Fibroblast of lung (primary cell): ENCODE measurements around the gene SPECC1L. TPM values are rescaled to one million over a fixed set of nuclear protein-coding genes. Genes with fewer than 3 reads are reported as not detected.
"Not testable (repeated sequence)": the region's sequence is repeated elsewhere in the genome, so short reads cannot be mapped to it uniquely, and the experiment has no call there.

Experiments
- DNase-seq, 2 donors: peaks; one replicate each; pipeline versions ENCODE4 v3.0.0 to v3.0.0-alpha.2; 2010; ENCODE audit warnings: low read depth in 2 of 2
- H2AFZ ChIP-seq: 2 replicates; pipeline ENCODE4 v1.5.1; 2012; ENCODE audit warnings: low read length, control low read depth, inconsistent platforms
- H3K27ac ChIP-seq: 2 replicates; pipeline ENCODE4 v1.5.1; 2011; ENCODE audit warnings: low read length, control low read depth; ENCODE audit not compliant: insufficient read depth
- H3K27me3 ChIP-seq: 2 replicates; pipeline ENCODE4 v1.5.1; 2011; ENCODE audit warnings: mild to moderate bottlenecking, low read length; ENCODE audit not compliant: control insufficient read depth, insufficient read depth
- H3K36me3 ChIP-seq: 2 replicates; pipeline ENCODE4 v1.5.1; 2011; ENCODE audit warnings: low read length; ENCODE audit not compliant: control insufficient read depth, insufficient read depth
- H3K4me1 ChIP-seq: 2 replicates; pipeline ENCODE4 v1.5.1; 2011; ENCODE audit warnings: low read length; ENCODE audit not compliant: control insufficient read depth, insufficient read depth; ENCODE audit errors: extremely low read depth
- H3K4me2 ChIP-seq: 2 replicates; pipeline ENCODE4 v1.5.1; 2011; ENCODE audit warnings: low read length, control low read depth; ENCODE audit not compliant: insufficient read depth; ENCODE audit errors: extremely low read depth
- H3K4me3 ChIP-seq, 4 experiments: fragments of 200-600 bp in 1 of 4; sonication (generic) in 1 of 4; replicated peaks in 1 of 4; 2 replicates each; pipeline ENCODE4 v1.5.1; 2011 to 2016; ENCODE audit warnings: low read length in 4 of 4, low read depth in 3 of 4, mild to moderate bottlenecking in 3 of 4, control low read depth in 2 of 4, inconsistent platforms in 1 of 4, mixed read lengths in 1 of 4; ENCODE audit not compliant: insufficient read depth in 1 of 4; ENCODE audit errors: control extremely low read depth in 1 of 4
- H3K79me2 ChIP-seq: 2 replicates; pipeline ENCODE4 v1.5.1; 2012; ENCODE audit warnings: mild to moderate bottlenecking, low read length, inconsistent platforms; ENCODE audit not compliant: control insufficient read depth, insufficient read depth
- H3K9ac ChIP-seq: 2 replicates; pipeline ENCODE4 v1.5.1; 2011; ENCODE audit warnings: mild to moderate bottlenecking, low read length, control low read depth; ENCODE audit not compliant: insufficient read depth
- H3K9me3 ChIP-seq: 2 replicates; pipeline ENCODE4 v1.5.1; 2012; ENCODE audit warnings: low read depth, low read length; ENCODE audit not compliant: control insufficient read depth, insufficient read depth
- H4K20me1 ChIP-seq: 2 replicates; pipeline ENCODE4 v1.5.1; 2011; ENCODE audit warnings: low read length; ENCODE audit not compliant: control insufficient read depth, insufficient read depth; ENCODE audit errors: extremely low read depth
- CTCF ChIP-seq, 2 donors: IDR thresholded peaks in 1 of 2; conservative IDR thresholded peaks in 1 of 2; 1 replicate in 1 of 2; 2 replicates in 1 of 2; pipeline ENCODE4 v1.5.1; 2011 to 2012; ENCODE audit warnings: low read length in 2 of 2, control low read depth in 1 of 2, inconsistent platforms in 1 of 2, low read depth in 1 of 2, mild to moderate bottlenecking in 1 of 2
- EZH2 ChIP-seq: IDR thresholded peaks from 2 replicates; pipeline ENCODE4 v1.5.1; 2012; ENCODE audit warnings: low read length, control low read depth, mild to moderate bottlenecking; ENCODE audit errors: missing control alignments
- polyA plus RNA-seq, 2 donors: library from polyadenylated mRNA; depleted of rRNA in 1 of 2; stranded (reverse) in 1 of 2; unstranded in 1 of 2; fragments of >200 nt; gene quantifications; 2 replicates each; pipeline ENCODE4 v1.2.1, GENCODE V29; 2011 to 2012; ENCODE audit warnings: missing spikeins in 1 of 2
- total RNA-seq: library from RNA; depleted of rRNA; stranded (reverse); fragments of >200 nt; gene quantifications from 2 replicates; pipeline ENCODE4 v1.2.1, GENCODE V29; 2014

The SPECC1L gene
- total and polyA plus RNA-seq, 2 donors (not counting 1 experiment from before 2014, with no cell fraction given) = 40.3 to 46.2 TPM

- H3K27ac ChIP-seq, H3K79me2 ChIP-seq: not testable (repeated sequence)
Measured at GRCh38 chr22:24263479-24263878, 7.2 kb upstream of the SPECC1L start.

GRCh38 chr22:24264329-24264896, 6.2 kb upstream of the SPECC1L start:
- not testable (repeated sequence) for H3K9ac ChIP-seq, H3K4me1 ChIP-seq, H4K20me1 ChIP-seq, H3K4me3 ChIP-seq, H3K9me3 ChIP-seq, H2AFZ ChIP-seq, H3K36me3 ChIP-seq, H3K27me3 ChIP-seq, H3K4me2 ChIP-seq, H3K79me2 ChIP-seq
- peak; percentile 60 to 65 for DNase-seq
- peak overlapping the region; percentile 27 for H3K27ac ChIP-seq

More at GRCh38 chr22:24263479-24263878, 7.2 kb upstream of the SPECC1L start:
- H3K36me3 ChIP-seq, H3K4me1 ChIP-seq, H3K4me2 ChIP-seq, H3K9ac ChIP-seq, DNase-seq, H3K27me3 ChIP-seq, H2AFZ ChIP-seq, H3K9me3 ChIP-seq, H4K20me1 ChIP-seq, H3K4me3 ChIP-seq: not testable (repeated sequence)

GRCh38 chr22:24265734-24266133, 4.9 kb upstream of the SPECC1L start:
- no peaks in the 10 kb centered on the region for H3K9me3 ChIP-seq
- no peak for DNase-seq
- no peak overlapping the region for H3K4me2 ChIP-seq
- H3K79me2 ChIP-seq = no peaks in the 10 kb centered on the region
- no peaks in the 10 kb centered on the region for H3K27me3 ChIP-seq
- H2AFZ ChIP-seq = peak overlapping the region; percentile 13
- no peaks in the 10 kb centered on the region for H3K36me3 ChIP-seq
- no peaks in the 10 kb centered on the region for H4K20me1 ChIP-seq
- no peak for TF ChIP-seq CTCF (conservative IDR thresholded peaks at IDR 0.05 in 1 of 2, IDR thresholded peaks at IDR 0.05 in 1 of 2; ENCODE audit: low read depth in 1 of 2, low read length in 2 of 2)
- no peak for TF ChIP-seq EZH2
- no peak overlapping the region for H3K27ac ChIP-seq
- no peak overlapping the region for H3K9ac ChIP-seq
- peaks cover 3% of the 10 kb centered on the region for H3K4me1 ChIP-seq
- H3K4me3 ChIP-seq = no peak overlapping the region

- H3K4me3 ChIP-seq, H3K79me2 ChIP-seq, H3K4me2 ChIP-seq, H3K9me3 ChIP-seq, H2AFZ ChIP-seq, H3K36me3 ChIP-seq, H4K20me1 ChIP-seq, H3K9ac ChIP-seq, H3K27me3 ChIP-seq, DNase-seq, H3K4me1 ChIP-seq, H3K27ac ChIP-seq: not testable (repeated sequence)
Measured at GRCh38 chr22:24266495-24266894, 4.1 kb upstream of the SPECC1L start.
